IMR-90 (cell line): ENCODE data around the gene CST2. TPM values are rescaled to one million over a fixed set of nuclear protein-coding genes. Genes with fewer than 3 reads are reported as not detected.

Experiments used
- ATAC-seq: fragments of 200-7000 bp; cut with Tn5 transposase; 2 replicates; pipeline ENCODE4 v1.9.1; 2020; ENCODE audit warnings: low read depth, mild to moderate bottlenecking, moderate library complexity
- BruUV-seq: library from RNA; stranded (reverse); fragments of 400-500 nt; replicated peaks from 2 replicates; lab custom pipeline; 2021; lab: Mats Ljungman, UMichigan
- CTCF ChIA-PET: fragments of 300-600 bp; formaldehyde crosslinking; extraction: SDS; loops from one replicate; lab custom pipeline; 2021; ENCODE audit warnings: antibody characterized with exemption; lab: Yijun Ruan, JAX
- POLR2A ChIA-PET: fragments of 300-600 bp; sonication (Branson Sonifier 250); formaldehyde crosslinking; loops from one replicate; lab custom pipeline; 2022; ENCODE audit warnings: antibody characterized with exemption; ENCODE audit not compliant: unreplicated experiment; lab: Charles Lee
- DNase-seq: peaks from one replicate; pipeline ENCODE4 v3.0.0; 2013
- H2AFZ ChIP-seq: replicated peaks from 2 replicates; pipeline ENCODE3; 2013; ENCODE audit warnings: low read length, mild to moderate bottlenecking; ENCODE audit not compliant: poor library complexity
- H2AK5ac ChIP-seq: 2 replicates; pipeline ENCODE4 v1.6.1; 2013; ENCODE audit warnings: low read depth, low read length, inconsistent platforms
- H2AK9ac ChIP-seq: replicated peaks from 2 replicates; pipeline ENCODE3; 2013; ENCODE audit warnings: mild to moderate bottlenecking, low read depth, low read length, moderate library complexity; ENCODE audit not compliant: poor library complexity
- H2BK120ac ChIP-seq: 2 replicates; pipeline ENCODE4 v1.6.1; 2013; ENCODE audit warnings: low read depth, low read length, inconsistent platforms
- H2BK15ac ChIP-seq: 3 replicates; pipeline ENCODE4 v1.6.1; 2013; ENCODE audit warnings: low read depth, low read length, inconsistent platforms
- H2BK20ac ChIP-seq: 2 replicates; pipeline ENCODE4 v1.6.1; 2013; ENCODE audit warnings: low read depth, mild to moderate bottlenecking, inconsistent platforms, low read length, moderate library complexity
- H2BK5ac ChIP-seq: 2 replicates; pipeline ENCODE4 v1.6.1; 2013; ENCODE audit warnings: mild to moderate bottlenecking, low read depth, low read length, inconsistent platforms; ENCODE audit not compliant: poor library complexity, severe bottlenecking
- H3K14ac ChIP-seq: replicated peaks from 2 replicates; pipeline ENCODE4 v1.6.1; 2013; ENCODE audit warnings: low read depth, low read length, inconsistent platforms
- H3K18ac ChIP-seq: 2 replicates; pipeline ENCODE4 v1.6.1; 2013; ENCODE audit warnings: low read depth, low read length, control low read depth
- H3K23ac ChIP-seq: 2 replicates; pipeline ENCODE4 v1.6.1; 2013; ENCODE audit warnings: low read depth, low read length, inconsistent platforms
- H3K27ac ChIP-seq: 2 replicates; pipeline ENCODE4 v1.5.1; 2013; ENCODE audit warnings: mild to moderate bottlenecking, control low read depth, low read length; ENCODE audit not compliant: insufficient read depth
- H3K27me3 ChIP-seq: 2 replicates; pipeline ENCODE4 v1.6.1; 2013; ENCODE audit warnings: low read length; ENCODE audit not compliant: control insufficient read depth, insufficient read depth
- H3K36me3 ChIP-seq: 2 replicates; pipeline ENCODE4 v1.6.1; 2013; ENCODE audit warnings: low read length, mixed read lengths; ENCODE audit not compliant: control insufficient read depth, insufficient read depth
- H3K4ac ChIP-seq: 2 replicates; pipeline ENCODE4 v1.6.1; 2013; ENCODE audit warnings: low read depth, low read length, inconsistent platforms
- H3K4me1 ChIP-seq: 2 replicates; pipeline ENCODE4 v1.6.1; 2013; ENCODE audit warnings: low read length, mixed read lengths; ENCODE audit not compliant: control insufficient read depth, insufficient read depth
- H3K4me2 ChIP-seq: 2 replicates; pipeline ENCODE4 v1.6.1; 2013; ENCODE audit warnings: low read depth, mild to moderate bottlenecking, control low read depth, low read length, moderate library complexity
- H3K4me3 ChIP-seq: 2 replicates; pipeline ENCODE4 v1.5.1; 2013; ENCODE audit warnings: low read depth, mild to moderate bottlenecking, control low read depth, low read length, moderate library complexity; ENCODE audit not compliant: insufficient read depth
- H3K56ac ChIP-seq: 2 replicates; pipeline ENCODE4 v1.6.1; 2013; ENCODE audit warnings: low read length, inconsistent platforms; ENCODE audit not compliant: insufficient read depth; ENCODE audit errors: extremely low read depth
- H3K79me1 ChIP-seq, 2 experiments: 2 replicates each; pipeline ENCODE4 v1.6.1; 2013; ENCODE audit warnings: low read length in 2 of 2, inconsistent platforms in 1 of 2, low read depth in 1 of 2
- H3K9ac ChIP-seq: 2 replicates; pipeline ENCODE4 v1.6.1; 2013; ENCODE audit warnings: low read depth, low read length, control low read depth
- H3K9me1 ChIP-seq: 2 replicates; pipeline ENCODE4 v1.6.1; 2013; ENCODE audit warnings: low read length, inconsistent platforms; ENCODE audit not compliant: insufficient read depth
- H3K9me3 ChIP-seq: 2 replicates; pipeline ENCODE4 v1.6.1; 2013; ENCODE audit warnings: low read length; ENCODE audit not compliant: control insufficient read depth, insufficient read depth
- H4K20me1 ChIP-seq: 2 replicates; pipeline ENCODE4 v1.6.1; 2013; ENCODE audit warnings: low read length, inconsistent platforms; ENCODE audit not compliant: insufficient read depth
- H4K5ac ChIP-seq: 2 replicates; pipeline ENCODE4 v1.6.1; 2013; ENCODE audit warnings: mild to moderate bottlenecking, low read depth, low read length, control low read depth
- H4K8ac ChIP-seq, 2 experiments: 2 replicates each; pipeline ENCODE4 v1.6.1; 2013; ENCODE audit warnings: low read depth in 2 of 2, low read length in 2 of 2, control low read depth in 1 of 2, inconsistent platforms in 1 of 2
- H4K91ac ChIP-seq: 2 replicates; pipeline ENCODE4 v1.6.1; 2013; ENCODE audit warnings: low read depth, low read length, inconsistent platforms; ENCODE audit not compliant: insufficient read depth
- BHLHE40 ChIP-seq: fragments of 150-350 bp; IDR thresholded peaks from 2 replicates; pipeline ENCODE4 v1.6.1; 2016; ENCODE audit warnings: mild to moderate bottlenecking, low read depth, low read length
- CHD1 ChIP-seq: IDR thresholded peaks from 2 replicates; pipeline ENCODE4 v1.6.1; 2012; ENCODE audit warnings: low read depth, low read length, improper control_type of control experiment
- CTCF ChIP-seq: conservative IDR thresholded peaks from 2 replicates; pipeline ENCODE4 v1.5.1; 2012; ENCODE audit warnings: mild to moderate bottlenecking, low read depth, low read length, improper control_type of control experiment
- ELK1 ChIP-seq: fragments of 150-350 bp; IDR thresholded peaks from 2 replicates; pipeline ENCODE4 v1.6.1; 2016; ENCODE audit warnings: low read depth, mild to moderate bottlenecking, low read length, moderate library complexity, borderline replicate concordance
- FOS ChIP-seq: fragments of 150-350 bp; IDR thresholded peaks from 2 replicates; pipeline ENCODE4 v1.6.1; 2016; ENCODE audit warnings: low read depth, low read length
- MAFK ChIP-seq: IDR thresholded peaks from 2 replicates; pipeline ENCODE4 v1.6.1; 2012; ENCODE audit warnings: low read depth, low read length, improper control_type of control experiment
- MAZ ChIP-seq: IDR thresholded peaks from 2 replicates; pipeline ENCODE4 v1.6.1; 2012; ENCODE audit warnings: low read depth, mild to moderate bottlenecking, low read length, improper control_type of control experiment, moderate library complexity, borderline replicate concordance
- POLR2A ChIP-seq: IDR thresholded peaks from 2 replicates; pipeline ENCODE4 v1.6.1; 2012; ENCODE audit warnings: mild to moderate bottlenecking, low read depth, low read length
- RFX5 ChIP-seq: IDR thresholded peaks from 2 replicates; pipeline ENCODE4 v1.8.0; 2012; ENCODE audit warnings: low read depth, mild to moderate bottlenecking, low read length, moderate library complexity
- USF2 ChIP-seq: fragments of 150-350 bp; IDR thresholded peaks from 2 replicates; pipeline ENCODE4 v1.6.1; 2017; ENCODE audit warnings: mild to moderate bottlenecking, antibody characterized with exemption, low read length, low read depth
- WGBS, 2 experiments: methylation state at CpG; one replicate each; pipeline versions ENCODE4 v1.1.5 to v1.1.7; 2013; ENCODE audit warnings: missing lambda C conversion rate in 2 of 2; ENCODE audit not compliant: insufficient read length in 1 of 2; ENCODE audit errors: extremely low coverage in 2 of 2; 5-methylcytosine and 5-hydroxymethylcytosine counted together
- dilution Hi-C: fragments of 300-500 bp; cut with HindIII; formaldehyde crosslinking; loops from one replicate; pipeline ENCODE4 v1.14.3; 2018; ENCODE audit warnings: low sequenced_read_pairs; ENCODE audit not compliant: unreplicated experiment
- in situ Hi-C: fragments of 300-500 bp; cut with MboI; formaldehyde crosslinking; loops from 3 replicates; pipeline ENCODE4 v1.14.3; 2019; ENCODE audit warnings: low sequenced_read_pairs, inconsistent platforms, mixed read lengths
- intact Hi-C: fragments of 100-400 bp; cut with micrococcal nuclease; formaldehyde crosslinking; loops from 2 replicates; pipeline ENCODE4 v1.10.0; 2022
- polyA plus RNA-seq, 3 experiments: library from polyadenylated mRNA; depleted of rRNA; stranded (reverse); fragments of >200 nt; gene quantifications; 2 replicates each; pipeline ENCODE4 v1.2.3, GENCODE V29; 2012; ENCODE audit warnings: low replicate concordance in 1 of 3
- total RNA-seq: library from RNA; depleted of rRNA; stranded (reverse); fragments of >200 nt; gene quantifications from 2 replicates; pipeline ENCODE4 v1.2.3, GENCODE V29; 2012

CST2 gene
- total and polyA plus RNA-seq, 2 of the 4 experiments (the other 2 are of a cell fraction): not detected

- H3K18ac ChIP-seq: no peak overlapping the region
- H2AFZ ChIP-seq: no peak overlapping the region
- no peak overlapping the region for H2BK15ac ChIP-seq
- no peak overlapping the region for H3K27ac ChIP-seq
- no TSS peak for BruUV-seq
- H3K9me1 ChIP-seq: no peaks in the 10 kb centered on the region
- no peaks in the 10 kb centered on the region for H3K79me1 ChIP-seq
- H3K56ac ChIP-seq: no peak overlapping the region
- H2BK20ac ChIP-seq: no peak overlapping the region
- POLR2A ChIA-PET: no interaction called here
- no CpG with 5 or more reads among the region's 2 CpGs for WGBS, 2 experiments
- no peaks in the 10 kb centered on the region for H3K4me1 ChIP-seq
- dilution Hi-C loops: no loop called here
- intact Hi-C loops: no loop called here
- H3K9me3 ChIP-seq: no peaks in the 10 kb centered on the region
- H2AK5ac ChIP-seq: no peak overlapping the region
- no peak overlapping the region for H2AK9ac ChIP-seq
- no peak overlapping the region for H3K4me2 ChIP-seq
- no peak overlapping the region for H3K4ac ChIP-seq
- no peak overlapping the region for H3K14ac ChIP-seq
- no peaks in the 10 kb centered on the region for H3K36me3 ChIP-seq
- DNase-seq: no peak
- H2BK120ac ChIP-seq: no peak overlapping the region
- no peak overlapping the region for H3K23ac ChIP-seq
- ATAC-seq: no peak
- no peaks in the 10 kb centered on the region for H4K20me1 ChIP-seq
- H3K4me3 ChIP-seq: no peak overlapping the region
- no peak for TF ChIP-seq ELK1
- TF ChIP-seq CTCF: no peak
- no peak for TF ChIP-seq MAFK
- no peak for TF ChIP-seq MAZ
- TF ChIP-seq FOS: no peak
- no peak for TF ChIP-seq RFX5
- no peak for TF ChIP-seq BHLHE40
- no peak for TF ChIP-seq POLR2A
- TF ChIP-seq USF2: no peak
- TF ChIP-seq CHD1: no peak
- no peak overlapping the region for H2BK5ac ChIP-seq
- H4K5ac ChIP-seq: no peak overlapping the region
- no peak overlapping the region for H3K9ac ChIP-seq
- no peak overlapping the region for H4K8ac ChIP-seq
- CTCF ChIA-PET: no interaction called here
- H4K91ac ChIP-seq: no peak overlapping the region
- H3K27me3 ChIP-seq: no peaks in the 10 kb centered on the region; the same call in 1 of the 2 replicates
- in situ Hi-C loops: no loop called here
Observed at GRCh38 chr20:23841693-23842092, 15.2 kb upstream of the CST2 start.
